Activated naive CD8-positive, alpha-beta T cell (primary cell): ENCODE results near the gene MAPK13.
A peak's percentile ranks its signal among the peaks of the same experiment; 100 is the strongest.

Source experiments
- H3K27ac Mint-ChIP-seq: one replicate; pipeline ENCODE4 v1.8.0; 2021; ENCODE audit warnings: mixed read lengths
- H3K27me3 Mint-ChIP-seq: one replicate; pipeline ENCODE4 v1.8.0; 2021; ENCODE audit warnings: mixed read lengths
- H3K36me3 Mint-ChIP-seq: one replicate; pipeline ENCODE4 v1.8.0; 2021; ENCODE audit warnings: mixed read lengths
- H3K4me1 Mint-ChIP-seq: one replicate; pipeline ENCODE4 v1.8.0; 2021; ENCODE audit warnings: low read depth, mixed read lengths
- H3K4me3 Mint-ChIP-seq: one replicate; pipeline ENCODE4 v1.8.0; 2021; ENCODE audit warnings: mild to moderate bottlenecking, mixed read lengths
- H3K9me3 Mint-ChIP-seq: one replicate; pipeline ENCODE4 v1.8.0; 2021; ENCODE audit warnings: low read depth, mixed read lengths

MAPK13 gene

DNA sequence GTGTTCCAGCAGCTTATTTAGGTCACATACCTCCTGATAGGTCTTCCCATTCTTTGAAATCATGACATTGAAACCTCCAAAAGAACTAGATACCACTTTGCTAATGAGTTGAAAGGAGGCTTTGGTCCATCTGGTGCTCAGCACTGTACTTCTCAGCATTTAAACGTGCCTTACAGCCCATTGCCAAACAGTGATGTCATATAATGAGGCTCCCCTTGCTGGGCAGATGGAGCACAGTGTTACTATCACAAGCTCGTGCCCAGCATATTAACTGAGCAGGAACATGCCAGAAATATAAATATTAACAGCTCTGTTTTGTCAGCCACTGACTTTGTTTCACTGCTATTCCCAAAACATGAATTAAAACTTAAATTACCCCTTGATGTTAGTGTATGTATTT lies 25.5 kb upstream of the MAPK13 start:
- no peak overlapping the region for H3K4me3 Mint-ChIP-seq
- no peaks in the 10 kb centered on the region for H3K27me3 Mint-ChIP-seq
- H3K9me3 Mint-ChIP-seq = no peaks in the 10 kb centered on the region
- no peak overlapping the region for H3K27ac Mint-ChIP-seq
- H3K4me1 Mint-ChIP-seq = peaks cover 51% of the 10 kb centered on the region
- H3K36me3 Mint-ChIP-seq = peaks cover 15% of the 10 kb centered on the region

DNA sequence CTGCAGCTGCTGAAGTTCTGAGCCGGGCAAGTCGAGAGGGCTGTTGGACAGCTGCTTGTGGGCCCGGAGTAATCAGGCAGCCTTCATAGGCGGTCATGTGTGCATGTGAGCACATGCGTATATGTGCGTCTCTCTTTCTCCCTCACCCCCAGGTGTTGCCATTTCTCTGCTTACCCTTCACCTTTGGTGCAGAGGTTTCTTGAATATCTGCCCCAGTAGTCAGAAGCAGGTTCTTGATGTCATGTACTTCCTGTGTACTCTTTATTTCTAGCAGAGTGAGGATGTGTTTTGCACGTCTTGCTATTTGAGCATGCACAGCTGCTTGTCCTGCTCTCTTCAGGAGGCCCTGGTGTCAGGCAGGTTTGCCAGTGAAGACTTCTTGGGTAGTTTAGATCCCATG lies 21.2 kb upstream of the MAPK13 start:
- H3K36me3 Mint-ChIP-seq = peaks cover 12% of the 10 kb centered on the region
- H3K4me3 Mint-ChIP-seq = peak overlapping the region; percentile 25
- peaks cover 52% of the 10 kb centered on the region for H3K4me1 Mint-ChIP-seq
- no peaks in the 10 kb centered on the region for H3K27me3 Mint-ChIP-seq
- H3K27ac Mint-ChIP-seq = peak overlapping the region; percentile 90
- H3K9me3 Mint-ChIP-seq = no peaks in the 10 kb centered on the region

DNA sequence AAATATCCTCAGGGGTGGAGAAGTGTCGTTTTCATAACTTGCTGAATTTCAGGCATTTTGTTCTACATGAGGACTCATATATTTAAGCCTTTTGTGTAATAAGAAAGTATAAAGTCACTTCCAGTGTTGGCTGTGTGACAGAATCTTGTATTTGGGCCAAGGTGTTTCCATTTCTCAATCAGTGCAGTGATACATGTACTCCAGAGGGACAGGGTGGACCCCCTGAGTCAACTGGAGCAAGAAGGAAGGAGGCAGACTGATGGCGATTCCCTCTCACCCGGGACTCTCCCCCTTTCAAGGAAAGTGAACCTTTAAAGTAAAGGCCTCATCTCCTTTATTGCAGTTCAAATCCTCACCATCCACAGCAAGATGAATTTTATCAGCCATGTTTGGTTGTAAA lies 20.3 kb upstream of the MAPK13 start:
- H3K9me3 Mint-ChIP-seq = no peaks in the 10 kb centered on the region
- H3K27me3 Mint-ChIP-seq = no peaks in the 10 kb centered on the region
- peaks cover 12% of the 10 kb centered on the region for H3K36me3 Mint-ChIP-seq
- H3K4me1 Mint-ChIP-seq = peaks cover 59% of the 10 kb centered on the region
- no peak overlapping the region for H3K4me3 Mint-ChIP-seq
- peak overlapping the region; percentile 90 for H3K27ac Mint-ChIP-seq

DNA sequence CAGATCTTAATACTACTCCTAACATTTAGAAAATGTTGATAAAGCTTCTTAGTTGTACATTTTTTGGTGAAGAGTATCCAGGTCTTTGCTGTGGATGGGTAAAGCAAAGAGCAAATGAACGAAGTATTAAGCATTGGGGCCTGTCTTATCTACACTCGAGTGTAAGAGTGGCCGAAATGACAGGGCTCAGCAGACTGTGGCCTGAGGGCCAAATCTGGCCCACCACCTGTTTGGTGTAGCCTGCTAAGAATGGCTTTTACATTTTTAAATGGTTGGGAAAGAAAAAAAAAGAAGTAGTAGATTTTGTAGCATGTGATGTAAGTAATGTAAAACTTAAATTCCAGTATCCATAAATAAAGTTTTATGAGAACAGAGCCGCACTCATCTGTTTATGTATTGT lies 19.4 kb upstream of the MAPK13 start:
- no peaks in the 10 kb centered on the region for H3K27me3 Mint-ChIP-seq
- no peaks in the 10 kb centered on the region for H3K9me3 Mint-ChIP-seq
- H3K27ac Mint-ChIP-seq = no peak overlapping the region
- no peak overlapping the region for H3K4me3 Mint-ChIP-seq
- peaks cover 12% of the 10 kb centered on the region for H3K36me3 Mint-ChIP-seq
- peaks cover 66% of the 10 kb centered on the region for H3K4me1 Mint-ChIP-seq

DNA sequence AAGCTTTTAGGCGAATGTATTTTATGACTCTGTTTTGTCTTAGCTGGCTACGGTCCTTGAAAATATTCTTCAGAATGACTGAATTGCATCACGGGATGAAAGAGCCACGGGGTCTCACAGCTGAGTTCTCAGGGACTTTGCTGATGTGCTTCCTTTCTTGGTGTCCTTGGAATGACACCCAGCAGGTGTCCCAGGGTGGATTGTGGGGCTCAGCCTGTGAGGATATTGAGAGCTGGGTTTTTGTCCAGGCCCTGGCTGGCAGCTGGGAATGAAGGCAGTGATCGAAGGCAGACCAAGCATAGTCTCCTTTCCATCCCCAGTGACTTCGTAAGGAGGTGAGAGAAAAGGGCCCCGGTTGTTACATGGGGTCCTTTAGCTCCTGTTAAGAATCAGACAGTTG lies 18.8 kb upstream of the MAPK13 start:
- Mint-ChIP-seq H3K36me3 (peaks cover 12% of the 10 kb centered on the region), H3K27me3 (no peaks in the 10 kb centered on the region), H3K27ac (no peak overlapping the region), H3K4me3 (no peak overlapping the region), H3K4me1 (peaks cover 71% of the 10 kb centered on the region), H3K9me3 (no peaks in the 10 kb centered on the region)

DNA sequence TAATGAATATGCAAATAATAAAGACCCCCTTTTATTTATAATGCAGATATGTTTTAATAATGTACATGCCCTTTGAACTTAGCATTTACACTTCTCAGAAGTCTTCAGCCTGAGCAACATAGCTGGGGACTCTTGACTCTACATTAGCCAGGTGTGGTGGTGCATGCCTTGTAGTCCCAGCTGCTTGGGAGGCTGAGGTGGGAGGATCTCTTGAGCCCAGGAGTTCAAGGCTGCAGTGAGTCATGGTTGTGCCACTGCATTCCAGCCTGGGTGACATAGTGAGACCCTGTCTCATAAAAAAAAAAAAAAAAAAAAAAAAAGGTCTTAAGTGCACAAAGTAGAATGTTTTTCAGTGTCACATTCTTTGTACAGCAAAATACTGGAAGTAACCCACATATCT lies 17.3 kb upstream of the MAPK13 start:
- peaks cover 6% of the 10 kb centered on the region for H3K36me3 Mint-ChIP-seq
- peak overlapping the region; percentile 50 for H3K27ac Mint-ChIP-seq
- H3K9me3 Mint-ChIP-seq = no peaks in the 10 kb centered on the region
- H3K4me1 Mint-ChIP-seq = peaks cover 78% of the 10 kb centered on the region
- H3K27me3 Mint-ChIP-seq = no peaks in the 10 kb centered on the region
- no peak overlapping the region for H3K4me3 Mint-ChIP-seq

DNA sequence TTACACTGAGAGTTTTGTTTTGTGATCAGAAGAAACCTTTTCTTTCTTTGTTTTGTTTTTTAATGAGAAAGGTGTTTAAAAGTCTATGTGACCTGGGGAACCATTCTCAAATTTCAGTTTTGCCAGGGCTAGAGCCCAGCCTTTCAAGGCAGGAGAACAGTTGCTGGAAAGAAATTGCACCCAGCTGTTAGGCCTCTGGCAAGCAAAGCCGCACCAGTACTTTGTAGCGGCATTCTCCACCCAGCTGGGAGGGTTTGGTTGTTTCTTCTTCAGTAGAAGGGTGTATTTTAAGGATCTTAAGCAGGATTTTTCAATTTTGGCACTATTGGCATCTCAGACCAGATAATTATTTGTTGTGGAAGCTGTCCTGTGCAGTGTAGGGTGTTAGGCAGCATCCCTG lies 16.6 kb upstream of the MAPK13 start:
- Mint-ChIP-seq H3K9me3 (no peaks in the 10 kb centered on the region), H3K36me3 (peaks cover 5% of the 10 kb centered on the region), H3K27ac (peak overlapping the region; percentile 50), H3K27me3 (no peaks in the 10 kb centered on the region), H3K4me3 (no peak overlapping the region), H3K4me1 (peaks cover 78% of the 10 kb centered on the region)

DNA sequence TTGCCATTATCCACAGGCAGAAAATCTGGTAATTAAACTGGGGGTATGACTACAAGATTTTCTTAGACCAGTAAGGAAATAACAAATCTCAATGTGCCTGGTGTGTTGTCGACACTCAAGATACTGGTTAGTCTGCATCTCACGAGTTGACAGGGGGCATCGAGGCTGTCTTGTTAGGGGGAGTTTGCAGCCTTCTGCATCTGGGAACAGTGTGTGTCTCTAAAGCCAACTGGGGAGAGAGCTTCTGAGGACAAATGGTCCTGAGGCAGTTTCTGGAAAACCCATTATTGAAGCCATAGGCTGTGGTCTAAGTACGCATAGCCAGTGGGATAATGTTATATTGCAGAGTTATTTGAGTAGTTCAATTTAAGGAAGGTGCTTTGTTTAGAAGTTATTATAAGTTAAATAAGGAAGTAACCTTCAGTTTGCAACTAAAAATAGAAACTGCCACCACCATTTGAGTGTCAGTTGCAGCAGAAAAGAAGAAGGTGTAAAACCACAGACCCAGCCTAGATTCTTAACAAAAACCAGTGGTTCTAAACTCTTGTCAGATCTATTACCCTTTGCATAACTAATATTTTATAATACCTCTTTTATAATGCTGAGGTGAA lies 15.4 kb upstream of the MAPK13 start:
- peaks cover 5% of the 10 kb centered on the region for H3K36me3 Mint-ChIP-seq
- peak overlapping the region; percentile 82 for H3K27ac Mint-ChIP-seq
- peak overlapping the region; percentile 35 for H3K4me3 Mint-ChIP-seq
- no peaks in the 10 kb centered on the region for H3K27me3 Mint-ChIP-seq
- peaks cover 79% of the 10 kb centered on the region for H3K4me1 Mint-ChIP-seq
- H3K9me3 Mint-ChIP-seq = no peaks in the 10 kb centered on the region

DNA sequence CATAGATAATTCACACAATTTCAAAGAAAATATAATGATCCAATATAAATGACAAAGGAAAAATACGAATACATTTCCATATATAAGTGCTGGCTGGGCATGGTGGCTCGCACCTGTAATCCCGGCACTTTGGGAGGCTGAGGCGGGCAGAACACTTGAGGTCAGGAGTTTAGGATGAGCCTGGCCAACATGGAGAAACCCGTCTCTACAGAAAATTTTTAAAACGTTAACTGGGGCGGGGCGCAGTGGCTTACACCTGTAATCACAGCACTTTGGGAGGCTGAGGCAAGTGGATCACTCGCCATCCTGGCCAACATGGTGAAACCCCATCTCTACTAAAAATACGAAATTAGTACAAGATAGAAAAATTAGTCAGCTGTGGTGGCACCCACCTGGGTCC lies 14.9 kb upstream of the MAPK13 start:
- H3K27ac Mint-ChIP-seq = peak overlapping the region; percentile 41
- peak overlapping the region; percentile 40 for H3K4me3 Mint-ChIP-seq
- no peaks in the 10 kb centered on the region for H3K9me3 Mint-ChIP-seq
- H3K36me3 Mint-ChIP-seq = peaks cover 5% of the 10 kb centered on the region
- H3K27me3 Mint-ChIP-seq = no peaks in the 10 kb centered on the region
- H3K4me1 Mint-ChIP-seq = peaks cover 79% of the 10 kb centered on the region

DNA sequence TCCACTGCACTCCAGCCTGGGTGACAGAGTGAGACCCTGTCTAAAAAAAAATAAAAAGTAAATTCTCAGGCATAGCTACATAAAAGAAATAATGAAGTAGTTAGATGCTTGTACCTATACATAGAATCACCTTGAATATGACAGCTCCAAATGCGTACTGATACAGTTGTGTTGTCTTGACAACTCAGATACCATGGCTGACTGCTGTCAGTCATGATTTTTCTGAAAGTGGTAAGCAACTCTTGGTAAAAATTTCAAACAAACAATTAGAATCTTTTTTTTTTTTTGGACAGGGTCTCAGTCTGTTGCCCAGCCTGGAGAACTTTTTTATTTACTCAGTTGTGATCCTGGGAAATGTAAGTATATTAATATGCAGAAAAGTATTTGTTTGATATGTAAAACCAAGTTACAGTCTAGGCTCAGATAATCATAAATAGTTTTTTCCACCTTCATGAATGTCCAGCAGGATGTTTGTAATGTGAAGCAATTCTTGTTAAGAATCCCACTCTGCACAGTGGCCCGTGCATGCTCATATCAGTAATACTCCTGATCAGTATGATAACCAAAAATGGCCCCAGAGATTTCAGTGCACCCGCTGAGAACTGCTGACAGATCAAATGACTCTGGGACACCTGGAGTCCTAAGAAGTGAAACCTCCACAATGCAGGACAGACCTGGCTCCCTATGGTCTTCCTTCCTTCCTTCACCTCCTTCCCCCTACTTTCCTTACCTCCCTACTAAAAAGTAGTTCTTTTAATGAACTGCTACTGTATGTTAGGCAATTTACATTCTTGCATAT lies 14.0 kb upstream of the MAPK13 start:
- H3K4me1 Mint-ChIP-seq = peaks cover 87% of the 10 kb centered on the region
- H3K4me3 Mint-ChIP-seq = peak overlapping the region; percentile 51
- H3K9me3 Mint-ChIP-seq = no peaks in the 10 kb centered on the region
- no peaks in the 10 kb centered on the region for H3K27me3 Mint-ChIP-seq
- peaks cover 5% of the 10 kb centered on the region for H3K36me3 Mint-ChIP-seq
- peak overlapping the region; percentile 64 for H3K27ac Mint-ChIP-seq

DNA sequence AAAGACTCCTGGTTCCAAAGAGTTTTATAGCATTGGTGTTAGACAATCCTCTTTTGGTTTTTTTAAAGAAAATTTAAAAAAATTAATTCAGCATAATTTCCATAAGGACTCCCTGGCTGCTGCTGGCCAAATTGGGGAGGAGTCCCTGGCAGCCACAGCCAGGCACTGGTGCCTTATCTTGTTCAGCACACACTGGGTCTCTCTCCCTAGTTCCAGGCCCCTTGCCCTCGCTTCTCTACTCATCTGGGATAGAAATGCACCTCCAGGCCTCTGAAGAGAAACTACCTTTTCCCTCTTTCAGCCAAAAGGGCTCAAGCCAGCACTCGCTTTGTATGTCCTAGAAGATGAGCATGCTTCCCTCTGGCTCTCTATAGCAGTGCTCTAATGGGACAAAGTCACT lies 13.4 kb upstream of the MAPK13 start:
- H3K9me3 Mint-ChIP-seq = no peaks in the 10 kb centered on the region
- H3K4me1 Mint-ChIP-seq = peaks cover 94% of the 10 kb centered on the region
- H3K27ac Mint-ChIP-seq = peak overlapping the region; percentile 30
- H3K36me3 Mint-ChIP-seq = peaks cover 5% of the 10 kb centered on the region
- H3K4me3 Mint-ChIP-seq = peak overlapping the region; percentile 51
- no peaks in the 10 kb centered on the region for H3K27me3 Mint-ChIP-seq

DNA sequence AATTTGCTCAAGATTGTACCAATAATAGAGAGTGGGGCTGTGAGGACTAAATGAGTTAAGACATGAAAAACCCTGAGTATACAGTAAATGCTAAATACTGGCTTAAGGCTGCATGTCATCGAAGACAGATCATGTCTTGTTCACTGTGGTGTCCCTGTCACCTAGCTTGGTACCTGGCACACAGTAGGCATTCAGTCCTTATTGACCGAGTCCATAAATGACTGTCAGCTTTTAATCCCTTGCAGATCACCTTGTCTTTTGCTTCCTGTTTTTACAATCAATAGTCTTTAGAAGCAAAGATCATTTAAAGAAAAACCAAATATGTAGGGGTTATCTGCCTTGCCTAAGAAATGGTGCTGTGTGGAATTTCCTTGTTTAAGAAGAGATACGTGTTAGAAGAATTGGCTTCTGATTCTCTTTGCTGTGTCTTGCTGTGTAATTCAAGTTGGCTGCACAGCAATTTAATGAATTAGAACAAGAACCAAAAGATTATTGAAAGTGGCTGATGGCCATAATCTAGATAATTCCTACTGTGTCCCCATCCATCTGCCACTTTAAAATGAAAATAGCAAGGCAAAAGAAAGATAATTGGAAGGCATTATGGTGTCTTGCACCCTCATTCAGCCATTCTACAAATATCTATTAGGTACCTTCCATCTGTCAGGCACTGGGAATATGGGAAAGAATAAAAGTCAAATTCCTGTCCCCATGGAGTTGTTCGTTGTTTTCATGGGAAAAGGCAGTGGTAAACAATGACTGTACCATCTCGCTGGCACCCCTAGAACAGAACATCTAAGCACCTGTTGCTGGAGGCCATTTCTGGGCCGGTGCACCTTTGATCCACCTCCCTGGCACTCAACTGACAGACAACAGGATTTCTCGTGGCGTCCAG lies 12.4 kb upstream of the MAPK13 start:
- Mint-ChIP-seq H3K27me3 (no peaks in the 10 kb centered on the region), H3K4me1 (peaks cover 94% of the 10 kb centered on the region), H3K9me3 (no peaks in the 10 kb centered on the region), H3K4me3 (peak overlapping the region; percentile 59), H3K27ac (peak overlapping the region; percentile 68), H3K36me3 (peaks cover 5% of the 10 kb centered on the region)

DNA sequence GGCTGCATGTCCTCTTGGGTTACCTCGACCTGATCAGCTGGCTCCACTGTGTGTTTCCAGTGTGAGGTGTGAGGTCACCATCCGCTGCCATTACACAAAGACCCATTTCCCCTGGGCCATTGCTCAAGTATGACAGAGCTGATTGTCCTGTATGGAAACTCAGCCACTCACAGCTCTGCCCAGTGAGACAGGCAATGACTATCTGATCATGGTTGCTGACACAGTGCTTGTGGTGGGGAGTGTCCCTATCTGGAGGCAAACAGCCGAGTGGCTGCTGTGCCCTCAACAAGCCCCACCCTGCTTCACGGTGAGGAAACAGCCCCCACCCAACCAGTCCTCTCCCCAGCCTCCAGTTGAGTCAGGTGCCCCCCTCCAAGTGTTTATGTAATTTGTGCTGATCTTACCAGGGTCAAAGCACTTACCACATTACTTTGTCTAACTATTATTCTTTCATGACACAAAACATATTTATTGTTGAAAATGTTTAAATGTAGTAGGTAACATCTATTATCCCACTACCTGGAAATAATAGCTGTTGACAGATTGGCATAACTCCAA lies 11.7 kb upstream of the MAPK13 start:
- Mint-ChIP-seq H3K9me3 (no peaks in the 10 kb centered on the region), H3K27me3 (no peaks in the 10 kb centered on the region), H3K4me3 (peak overlapping the region; percentile 59), H3K4me1 (peaks cover 95% of the 10 kb centered on the region), H3K27ac (peak overlapping the region; percentile 68), H3K36me3 (peaks cover 5% of the 10 kb centered on the region)

DNA sequence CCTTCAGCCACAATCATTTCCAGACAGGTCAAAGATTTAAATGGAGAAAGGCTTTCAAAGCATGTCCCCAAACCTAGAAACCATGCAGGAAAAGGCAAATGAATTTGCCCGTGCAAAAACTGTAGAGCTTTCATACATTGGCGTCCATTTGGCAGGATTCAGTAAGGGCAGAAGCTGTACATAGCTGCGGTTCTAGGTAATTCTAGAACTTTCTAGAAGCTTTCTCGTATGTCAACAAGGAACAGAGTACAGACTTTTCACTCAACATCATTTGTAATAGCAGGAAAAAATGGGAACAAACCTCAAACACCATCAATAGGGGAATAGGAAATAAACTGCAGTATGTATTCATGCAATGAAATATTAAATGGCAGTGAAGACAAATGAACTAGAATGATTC lies 11.1 kb upstream of the MAPK13 start:
- peak overlapping the region; percentile 59 for H3K4me3 Mint-ChIP-seq
- peaks cover 5% of the 10 kb centered on the region for H3K36me3 Mint-ChIP-seq
- no peaks in the 10 kb centered on the region for H3K9me3 Mint-ChIP-seq
- H3K4me1 Mint-ChIP-seq = peaks cover 94% of the 10 kb centered on the region
- peak overlapping the region; percentile 68 for H3K27ac Mint-ChIP-seq
- H3K27me3 Mint-ChIP-seq = no peaks in the 10 kb centered on the region

DNA sequence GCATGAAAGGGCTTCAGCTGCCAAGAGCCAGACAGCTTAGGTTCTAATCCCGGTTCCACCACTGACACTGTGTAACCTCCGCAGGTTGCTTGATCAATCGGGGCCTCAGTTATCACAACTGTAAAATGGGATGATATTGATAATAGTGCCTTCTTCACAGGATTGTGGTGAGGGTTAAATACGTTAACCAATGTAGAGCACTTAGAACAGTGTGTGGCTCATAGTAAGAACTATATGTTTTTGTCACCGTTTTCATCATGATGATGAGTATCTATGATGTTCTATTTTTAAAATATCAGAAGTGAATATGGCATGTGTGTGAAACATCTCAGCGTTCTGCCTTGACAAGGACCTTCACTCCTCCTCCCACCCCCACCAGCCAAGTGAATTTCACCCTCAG lies 10.3 kb upstream of the MAPK13 start:
- Mint-ChIP-seq H3K36me3 (peaks cover 5% of the 10 kb centered on the region), H3K9me3 (no peaks in the 10 kb centered on the region), H3K4me1 (peaks cover 90% of the 10 kb centered on the region), H3K27ac (peak overlapping the region; percentile 98), H3K4me3 (peak overlapping the region; percentile 86), H3K27me3 (no peaks in the 10 kb centered on the region)
